ENCODE results near the gene FSD1L.
A peak's percentile ranks its signal among the peaks of the same experiment; 100 is the strongest.

FSD1L gene

GRCh38 chr9:105447814-105448812 is at the start of gene FSD1L:
Gene FSD1L (plus strand): TSS chr9:105448034. CDS start chr9:105448221, 187 bp downstream.
- peak; percentile 87 to 98 (median 96) for DNase-seq
- intact Hi-C loops (cut with DNase I): no loop called here

- intact Hi-C loops (cut with DNase I): no loop called here
Observed at GRCh38 chr9:105399117-105399516, 48.7 kb upstream of the FSD1L start.

GRCh38 chr9:105401651-105402050 is 46.2 kb upstream of the FSD1L start:
- intact Hi-C loops (cut with DNase I): no loop called here
- no peak for DNase-seq

More at GRCh38 chr9:105399117-105399516, 48.7 kb upstream of the FSD1L start:
- DNase-seq: no peak

GRCh38 chr9:105403552-105404248 is 44.1 kb upstream of the FSD1L start:
- intact Hi-C loops (cut with DNase I): no loop called here
- no peak for DNase-seq

GRCh38 chr9:105405514-105406131 is 42.2 kb upstream of the FSD1L start:
- intact Hi-C loops (cut with DNase I): no loop called here

GRCh38 chr9:105406369-105406768 is 41.5 kb upstream of the FSD1L start:
- no peak for DNase-seq
- intact Hi-C loops (cut with DNase I): no loop called here

More at GRCh38 chr9:105405514-105406131, 42.2 kb upstream of the FSD1L start:
- DNase-seq: no peak

GRCh38 chr9:105413525-105413924 is 34.3 kb upstream of the FSD1L start:
- intact Hi-C loops (cut with DNase I): loop anchor here (10.0 kb wide), 1 partner anchor 169 kb away; the partner anchor contains the start of gene SLC44A1
- DNase-seq: peak in 10 of 42 donors; percentile 19 to 54 (median 34)

GRCh38 chr9:105414947-105415661 is 32.7 kb upstream of the FSD1L start:
- peak in 38 of 42 donors; percentile 26 to 90 (median 72) for DNase-seq
- intact Hi-C loops (cut with DNase I): loop anchor here (5.0 to 10.0 kb wide), 2 partner anchors 170 to 258 kb away; partner anchors contain the start of gene SLC44A1

- intact Hi-C loops (cut with DNase I): loop anchor here (5.0 to 10.0 kb wide), 2 partner anchors 171 to 258 kb away; partner anchors contain the start of gene SLC44A1
- no peak for DNase-seq
Observed at GRCh38 chr9:105415662-105415980, 32.2 kb upstream of the FSD1L start.

- DNase-seq: no peak
- intact Hi-C loops (cut with DNase I): loop anchor here (5.0 to 10.0 kb wide), 2 partner anchors 172 to 260 kb away; partner anchors contain the start of gene SLC44A1
Observed at GRCh38 chr9:105416840-105417239, 31.0 kb upstream of the FSD1L start.

GRCh38 chr9:105418588-105419500 is 29.0 kb upstream of the FSD1L start:
- intact Hi-C loops (cut with DNase I): loop anchor here (5.0 to 10.0 kb wide), 2 partner anchors 174 to 262 kb away; partner anchors contain the start of gene SLC44A1
- no peak for DNase-seq

GRCh38 chr9:105419816-105420597 is 27.8 kb upstream of the FSD1L start:
- no peak for DNase-seq
- intact Hi-C loops (cut with DNase I): loop anchor here (5.0 to 10.0 kb wide), 2 partner anchors 175 to 263 kb away; partner anchors contain the start of gene SLC44A1

- intact Hi-C loops (cut with DNase I): no loop called here
- DNase-seq: no peak
Observed at GRCh38 chr9:105421154-105421553, 26.7 kb upstream of the FSD1L start.

GRCh38 chr9:105421864-105422263 is 26.0 kb upstream of the FSD1L start:
- DNase-seq: no peak
- intact Hi-C loops (cut with DNase I): no loop called here

GRCh38 chr9:105425816-105426433 is 21.9 kb upstream of the FSD1L start:
- intact Hi-C loops (cut with DNase I): no loop called here
- no peak for DNase-seq

GRCh38 chr9:105426657-105427056 is 21.2 kb upstream of the FSD1L start:
- DNase-seq: no peak
- intact Hi-C loops (cut with DNase I): no loop called here
